Thyroid gland (tissue), 4 donors: ENCODE measurements around the gene SLC22A1.

ENCODE experiments used
- CTCF ChIP-seq, 6 experiments: fragments of 200-600 bp in 3 of 6; fragments of 450-650 bp in 3 of 6; sonication (generic) in 3 of 6; IDR thresholded peaks; one replicate each; pipeline ENCODE4 v1.5.1; 2016 to 2019; ENCODE audit warnings: antibody characterized with exemption in 6 of 6, mild to moderate bottlenecking in 2 of 6, inconsistent platforms in 1 of 6, moderate library complexity in 1 of 6
- POLR2A ChIP-seq, 2 donors: fragments of 450-650 bp; IDR thresholded peaks; one replicate each; pipeline ENCODE4 v1.6.1; 2017; ENCODE audit warnings: antibody characterized with exemption in 2 of 2, mild to moderate bottlenecking in 2 of 2, moderate library complexity in 1 of 2

DNA sequence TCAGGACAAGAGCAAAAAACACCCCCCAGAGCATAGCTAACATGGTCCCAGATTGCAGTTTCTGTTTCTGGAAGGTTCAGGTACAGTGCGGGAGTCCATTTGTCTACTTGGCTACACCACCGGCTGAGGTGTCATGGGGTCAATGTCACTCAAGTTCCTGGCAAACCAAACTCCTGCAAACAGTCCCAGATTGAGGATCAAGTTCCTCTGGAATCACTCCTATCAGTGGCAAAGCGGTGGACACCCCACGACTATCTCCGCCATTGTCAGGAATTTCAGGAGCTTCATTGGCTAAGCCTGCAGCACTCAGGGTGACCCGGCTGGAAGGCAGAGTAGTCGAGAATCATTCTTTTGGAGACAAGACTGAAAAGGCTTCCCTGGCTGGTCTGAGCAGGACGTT, 41.8 kb downstream of the SLC22A1 start:
- TF ChIP-seq CTCF (IDR thresholded peaks at IDR 0.05) (no peak), POLR2A (IDR thresholded peaks at IDR 0.05) (no peak)
